Body of pancreas (tissue), 4 donors: Measurements from ENCODE around the gene TTF2. TPM values are rescaled to one million over a fixed set of nuclear protein-coding genes. Genes with fewer than 3 reads are reported as not detected.

Experiments
- ATAC-seq: fragments of 150-250 bp; one replicate; pipeline ENCODE4 v1.9.1; 2016
- DNase-seq, 4 donors: peaks; one replicate each; pipeline ENCODE4 v3.0.0-alpha.2; 2019
- H3K27ac ChIP-seq, 4 donors: fragments of 200-600 bp; sonication (generic); 1 replicate in 3 of 4; 2 replicates in 1 of 4; pipeline versions ENCODE4 v1.5.1 to v1.6.1; 2016 to 2019; ENCODE audit warnings: mild to moderate bottlenecking in 1 of 4, mixed read lengths in 1 of 4, moderate library complexity in 1 of 4
- H3K27me3 ChIP-seq, 2 donors: fragments of 200-600 bp; sonication (generic); one replicate each; pipeline ENCODE4 v1.6.0; 2016; ENCODE audit warnings: mild to moderate bottlenecking in 1 of 2
- H3K36me3 ChIP-seq, 2 donors: fragments of 200-600 bp; sonication (generic); replicated peaks in 1 of 2; 2 replicates each; pipeline ENCODE4 v1.5.1; 2016; ENCODE audit warnings: low read depth in 2 of 2; ENCODE audit not compliant: insufficient read depth in 1 of 2
- H3K4me1 ChIP-seq: fragments of 200-600 bp; sonication (generic); one replicate; pipeline ENCODE4 v1.6.0; 2016
- H3K4me3 ChIP-seq, 2 donors: fragments of 200-600 bp; sonication (generic); 1 replicate in 1 of 2; 2 replicates in 1 of 2; pipeline ENCODE4 v1.5.1; 2016 to 2019
- H3K9me3 ChIP-seq, 3 donors: fragments of 200-600 bp; sonication (generic); 1 replicate in 2 of 3; 2 replicates in 1 of 3; pipeline ENCODE4 v1.5.1; 2016
- POLR2A ChIP-seq, 3 donors: fragments of 450-650 bp; IDR thresholded peaks; one replicate each; pipeline ENCODE4 v1.6.1; 2016; ENCODE audit warnings: antibody characterized with exemption in 3 of 3, mild to moderate bottlenecking in 2 of 3
- WGBS, 2 donors: methylation state at CpG; one replicate each; pipeline ENCODE4 v1.1.5; 2017; 5-methylcytosine and 5-hydroxymethylcytosine counted together
- intact Hi-C: fragments of 100-400 bp; cut with DNase I; formaldehyde crosslinking; loops from one replicate; pipeline ENCODE4 v1.15.1; 2023
- total RNA-seq, 2 donors: library from RNA; depleted of rRNA; stranded (reverse); fragments of >200 nt; gene quantifications; one replicate each; pipeline ENCODE4 v1.1.0, GENCODE V29; 2016
- TF ChIP-seq, protein P1 (sequence below), 7 experiments: fragments of 450-650 bp in 4 of 7; fragments of 200-600 bp in 3 of 7; sonication (generic) in 3 of 7; IDR thresholded peaks; one replicate each; pipeline ENCODE4 v1.5.1; 2016 to 2019; ENCODE audit warnings: antibody characterized with exemption in 7 of 7

Gene TTF2
- total RNA-seq, 2 donors from 2014 or later: 7.8 to 9.6 TPM

GRCh38 chr1:117025568-117025967 lies 34.6 kb upstream of the TTF2 start:
- peaks cover 5% of the 10 kb centered on the region for H3K4me1 ChIP-seq
- no peaks in the 10 kb centered on the region for H3K9me3 ChIP-seq
- TF ChIP-seq, protein P1, sequence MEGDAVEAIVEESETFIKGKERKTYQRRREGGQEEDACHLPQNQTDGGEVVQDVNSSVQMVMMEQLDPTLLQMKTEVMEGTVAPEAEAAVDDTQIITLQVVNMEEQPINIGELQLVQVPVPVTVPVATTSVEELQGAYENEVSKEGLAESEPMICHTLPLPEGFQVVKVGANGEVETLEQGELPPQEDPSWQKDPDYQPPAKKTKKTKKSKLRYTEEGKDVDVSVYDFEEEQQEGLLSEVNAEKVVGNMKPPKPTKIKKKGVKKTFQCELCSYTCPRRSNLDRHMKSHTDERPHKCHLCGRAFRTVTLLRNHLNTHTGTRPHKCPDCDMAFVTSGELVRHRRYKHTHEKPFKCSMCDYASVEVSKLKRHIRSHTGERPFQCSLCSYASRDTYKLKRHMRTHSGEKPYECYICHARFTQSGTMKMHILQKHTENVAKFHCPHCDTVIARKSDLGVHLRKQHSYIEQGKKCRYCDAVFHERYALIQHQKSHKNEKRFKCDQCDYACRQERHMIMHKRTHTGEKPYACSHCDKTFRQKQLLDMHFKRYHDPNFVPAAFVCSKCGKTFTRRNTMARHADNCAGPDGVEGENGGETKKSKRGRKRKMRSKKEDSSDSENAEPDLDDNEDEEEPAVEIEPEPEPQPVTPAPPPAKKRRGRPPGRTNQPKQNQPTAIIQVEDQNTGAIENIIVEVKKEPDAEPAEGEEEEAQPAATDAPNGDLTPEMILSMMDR (IDR thresholded peaks at IDR 0.05): no peak
- no peak for TF ChIP-seq POLR2A (IDR thresholded peaks at IDR 0.05)
- no peak for DNase-seq
- intact Hi-C loops: no loop called here
- no peaks in the 10 kb centered on the region for H3K36me3 ChIP-seq
- no peak overlapping the region for H3K27ac ChIP-seq
- WGBS, 2 donors: 93 to 96% methylated on average over 7 of the region's 7 CpGs
- no peaks in the 10 kb centered on the region for H3K27me3 ChIP-seq
- no peak for ATAC-seq
- H3K4me3 ChIP-seq: no peak overlapping the region

DNA sequence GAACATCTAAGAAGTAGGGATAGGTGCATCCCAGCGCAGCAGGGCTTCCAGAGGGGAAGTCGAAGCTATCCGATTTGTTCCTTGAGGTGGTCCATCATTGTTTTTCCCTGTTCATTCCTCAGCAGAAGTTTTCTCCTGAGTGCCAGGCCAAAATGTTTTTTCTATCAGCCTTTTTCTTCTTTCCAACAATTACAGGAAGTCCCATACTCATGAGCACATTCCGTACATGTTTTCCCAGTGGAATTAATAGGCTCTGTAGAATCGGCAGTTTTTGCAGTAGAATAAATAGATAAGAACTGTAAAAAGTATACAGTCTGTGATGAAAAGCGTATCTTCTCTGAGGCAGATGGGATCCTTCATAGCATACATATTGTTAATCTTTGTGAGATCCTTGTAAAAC lies 33.8 kb upstream of the TTF2 start:
- ATAC-seq (no peak), DNase-seq (no peak)
- TF ChIP-seq POLR2A (IDR thresholded peaks at IDR 0.05): no peak
- TF ChIP-seq, protein P1 (IDR thresholded peaks at IDR 0.05): no peak
- peaks cover 5% of the 10 kb centered on the region for H3K4me1 ChIP-seq
- peak overlapping the region in 2 of 4 donors; percentile 40 to 41 for H3K27ac ChIP-seq
- intact Hi-C loops: no loop called here
- no peaks in the 10 kb centered on the region for H3K36me3 ChIP-seq
- no peaks in the 10 kb centered on the region for H3K9me3 ChIP-seq
- WGBS, 2 donors: 64 to 69% methylated on average over 6 of the region's 6 CpGs
- H3K27me3 ChIP-seq: no peaks in the 10 kb centered on the region
- no peak overlapping the region for H3K4me3 ChIP-seq

DNA sequence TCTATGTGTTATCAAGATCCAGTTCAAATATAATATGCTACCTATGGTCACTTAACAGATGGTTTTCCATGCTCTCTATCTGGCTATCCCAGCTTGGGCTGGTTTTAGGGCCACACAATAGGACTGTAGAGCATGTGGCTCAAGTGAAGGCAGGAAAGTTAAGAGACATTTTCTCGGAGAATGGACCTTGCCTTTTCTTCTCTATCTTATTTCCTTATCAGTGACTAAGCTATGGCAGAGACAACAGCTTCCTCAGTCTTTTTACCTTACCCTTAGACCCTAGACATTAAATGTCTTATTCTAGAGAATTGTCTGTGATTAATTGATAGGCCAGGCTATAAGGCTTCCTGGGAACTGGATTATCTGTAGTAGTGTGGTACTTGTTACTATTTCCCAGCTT lies 30.4 kb upstream of the TTF2 start:
- intact Hi-C loops: no loop called here
- Histone ChIP-seq H3K36me3 (no peaks in the 10 kb centered on the region), H3K4me3 (no peak overlapping the region), H3K9me3 (no peaks in the 10 kb centered on the region), H3K4me1 (peaks cover 5% of the 10 kb centered on the region), H3K27ac (no peak overlapping the region), H3K27me3 (no peaks in the 10 kb centered on the region)
- ATAC-seq (no peak), DNase-seq (no peak)
- 59 to 79% methylated on average over 1 of the region's 1 CpG for WGBS, 2 donors
- TF ChIP-seq POLR2A (IDR thresholded peaks at IDR 0.05): no peak
- TF ChIP-seq, protein P1 (IDR thresholded peaks at IDR 0.05): no peak

DNA sequence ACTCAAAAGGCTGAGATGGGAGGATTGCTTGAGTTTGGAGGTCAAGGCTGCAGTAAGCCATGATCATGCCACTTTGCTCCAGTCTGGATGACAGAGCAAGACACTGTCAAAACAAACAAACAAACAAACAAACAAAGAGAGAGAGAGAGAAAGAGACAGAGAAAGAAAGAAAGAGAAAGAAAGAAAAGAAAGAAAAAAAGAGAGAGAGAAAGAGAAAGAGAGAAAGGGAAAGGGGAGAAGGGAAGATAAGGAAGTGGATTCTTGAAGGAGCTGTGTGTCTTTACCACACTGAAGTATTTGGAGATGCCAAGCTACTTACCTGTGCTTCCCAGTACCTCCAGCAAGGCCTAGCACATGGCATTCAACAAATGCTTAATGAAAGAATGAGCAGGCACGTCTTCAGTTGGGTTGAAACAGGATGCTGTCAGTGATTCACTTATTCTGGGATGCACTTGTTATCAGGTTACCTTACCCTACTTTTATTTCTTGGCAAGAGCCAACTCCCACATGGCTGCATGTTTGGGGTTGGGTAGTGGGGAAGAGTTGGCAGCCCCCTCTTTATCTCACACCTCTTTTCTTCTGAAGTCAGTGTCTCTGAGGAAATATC lies 29.8 kb upstream of the TTF2 start:
- Histone ChIP-seq H3K4me1 (peaks cover 5% of the 10 kb centered on the region), H3K4me3 (no peak overlapping the region), H3K27ac (no peak overlapping the region), H3K9me3 (no peaks in the 10 kb centered on the region), H3K27me3 (no peaks in the 10 kb centered on the region), H3K36me3 (no peaks in the 10 kb centered on the region)
- ATAC-seq (no peak), DNase-seq (no peak)
- TF ChIP-seq, protein P1 (IDR thresholded peaks at IDR 0.05): no peak
- no peak for TF ChIP-seq POLR2A (IDR thresholded peaks at IDR 0.05)
- intact Hi-C loops: no loop called here
- 93 to 95% methylated on average over 1 of the region's 1 CpG for WGBS, 2 donors

DNA sequence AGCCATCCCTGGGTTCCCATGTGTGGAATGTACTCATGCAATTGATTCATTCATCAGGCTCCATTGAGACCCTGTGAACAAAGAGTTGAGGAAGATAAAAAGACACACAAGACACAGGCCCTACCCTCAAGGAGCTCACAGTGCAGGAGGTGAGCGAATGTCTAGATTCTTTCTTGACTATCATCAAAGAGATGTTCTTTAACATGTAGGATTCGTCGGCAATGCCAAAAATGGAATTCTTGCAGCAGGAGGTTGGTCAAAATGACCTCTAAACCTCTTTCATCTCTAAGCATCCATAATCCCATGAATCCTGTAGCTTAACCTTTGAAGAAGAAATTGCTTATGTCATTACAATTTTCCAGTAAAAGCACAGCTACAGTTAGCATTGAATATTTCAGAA lies 27.9 kb upstream of the TTF2 start:
- no peak for DNase-seq
- no peak overlapping the region for H3K27ac ChIP-seq
- H3K4me3 ChIP-seq: no peak overlapping the region
- no peaks in the 10 kb centered on the region for H3K27me3 ChIP-seq
- no peaks in the 10 kb centered on the region for H3K4me1 ChIP-seq
- no peak for ATAC-seq
- no peaks in the 10 kb centered on the region for H3K9me3 ChIP-seq
- TF ChIP-seq, protein P1 (IDR thresholded peaks at IDR 0.05): no peak
- no peak for TF ChIP-seq POLR2A (IDR thresholded peaks at IDR 0.05)
- intact Hi-C loops: no loop called here
- H3K36me3 ChIP-seq: no peaks in the 10 kb centered on the region
- WGBS, 2 donors: 95 to 98% methylated on average over 3 of the region's 3 CpGs
